ENCODE measurements around the gene CBLN3.

CBLN3 gene

DNA sequence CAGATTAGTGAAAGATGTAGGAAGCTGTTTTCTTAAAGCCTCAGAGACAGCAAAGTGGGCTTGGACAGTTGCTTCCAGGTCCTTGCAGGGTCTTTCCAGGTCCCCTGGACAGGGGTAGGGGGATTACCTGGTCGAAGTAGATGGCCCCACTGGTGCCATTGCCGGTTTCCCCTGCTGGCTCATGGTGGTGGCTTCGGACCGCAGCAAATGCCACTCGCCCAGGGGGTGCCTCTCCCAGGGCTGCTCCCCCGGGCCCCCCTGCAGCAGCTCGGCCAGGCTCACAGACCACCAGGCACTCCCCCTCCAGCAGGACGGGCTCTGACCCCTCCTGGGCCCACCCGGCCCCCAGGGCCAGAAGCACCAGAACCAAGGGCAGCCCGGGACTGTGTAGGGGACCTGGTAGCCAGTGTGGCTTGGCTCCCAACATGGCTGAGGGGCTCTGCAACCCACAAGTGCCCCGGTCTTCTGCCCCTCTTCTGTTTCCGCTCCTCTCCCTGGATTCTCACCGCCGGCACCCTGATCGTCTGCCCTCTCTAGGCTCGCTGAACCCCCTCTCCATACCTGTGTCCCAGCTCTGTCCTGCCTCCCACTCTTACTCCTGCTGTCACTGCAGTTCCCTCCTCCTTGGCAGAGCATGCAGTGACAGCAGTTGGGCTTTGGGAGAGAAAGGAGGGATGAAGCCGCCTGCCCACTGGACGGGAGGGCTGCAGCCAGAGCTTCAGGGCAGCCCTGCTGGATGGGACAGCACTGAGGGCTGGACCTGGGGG lies 657 bp downstream of the CBLN3 start:
- no peak for DNase-seq (ENCODE audit: low read depth)
- no peak for TF ChIP-seq CTCF (IDR thresholded peaks at IDR 0.05; ENCODE audit: low read depth, low read length, missing control alignments)
- peak overlapping the region; percentile 62 for H3K4me3 ChIP-seq (ENCODE audit: low read depth, low read length)

- no peak for DNase-seq (ENCODE audit: low read depth)
- no peak overlapping the region for H3K4me3 ChIP-seq (ENCODE audit: low read depth, low read length)
- TF ChIP-seq CTCF (IDR thresholded peaks at IDR 0.05; ENCODE audit: low read depth, low read length, missing control alignments) = no peak
Observed at GRCh38 chr14:24427537-24428508, 1.6 kb downstream of the CBLN3 start.

GRCh38 chr14:24426912-24427536 lies 2.4 kb downstream of the CBLN3 start:
- no peak for TF ChIP-seq CTCF (IDR thresholded peaks at IDR 0.05; ENCODE audit: low read depth, low read length, missing control alignments)
- H3K4me3 ChIP-seq (ENCODE audit: low read depth, low read length) = no peak overlapping the region
- DNase-seq (ENCODE audit: low read depth) = no peak

- H3K4me3 ChIP-seq (ENCODE audit: low read depth, low read length) = no peak overlapping the region
- no peak for DNase-seq (ENCODE audit: low read depth)
Observed at GRCh38 chr14:24426150-24426911, 3.1 kb downstream of the CBLN3 start.

GRCh38 chr14:24425704-24426103 lies 3.8 kb downstream of the CBLN3 start:
- no peak overlapping the region for H3K4me3 ChIP-seq (ENCODE audit: low read depth, low read length)
- DNase-seq (ENCODE audit: low read depth) = no peak
- no peak for TF ChIP-seq CTCF (IDR thresholded peaks at IDR 0.05; ENCODE audit: low read depth, low read length, missing control alignments)

More at GRCh38 chr14:24426150-24426911, 3.1 kb downstream of the CBLN3 start:
- no peak for TF ChIP-seq CTCF (IDR thresholded peaks at IDR 0.05; ENCODE audit: low read depth, low read length, missing control alignments)
